NCI-H460 (cell line): Measurements from ENCODE around the gene GPC4. TPM values are rescaled to one million over a fixed set of nuclear protein-coding genes. Genes with fewer than 3 reads are reported as not detected.
"Not testable (repeated sequence)": the region's sequence is repeated elsewhere in the genome, so short reads cannot be mapped to it uniquely, and the experiment has no call there.

ENCODE experiments used
- DNase-seq: peaks from one replicate; pipeline ENCODE4 v3.0.0-alpha.2; 2016; ENCODE audit warnings: low read depth; ENCODE audit errors: extremely low read depth
- total RNA-seq: library from RNA; depleted of rRNA; stranded (reverse); fragments of >200 nt; shearing (Covaris generic); gene quantifications from 2 replicates; pipeline ENCODE4 v1.2.3, GENCODE V29; 2014

Gene GPC4
- total RNA-seq, 1 experiment from 2014 or later, result not detected

DNA sequence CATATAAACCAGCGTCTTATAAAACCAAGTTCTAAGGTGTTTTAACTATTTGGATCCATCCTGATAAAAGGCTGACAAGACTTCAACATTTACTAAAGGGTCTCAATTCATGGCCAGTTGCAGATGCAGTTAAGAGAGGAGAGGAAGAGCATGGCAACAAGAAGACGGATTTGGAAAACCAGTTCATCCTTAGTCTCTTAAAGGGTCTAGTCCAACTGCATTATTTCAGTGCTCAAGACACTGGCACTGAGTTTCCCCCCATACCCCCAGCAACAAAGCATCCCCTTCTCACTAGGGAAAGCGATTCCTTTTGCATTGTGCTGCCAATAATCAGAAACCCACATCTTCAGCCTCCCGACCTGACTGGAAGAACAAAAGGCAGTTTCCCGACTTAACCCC, 106.8 kb downstream of the GPC4 start:
- no peak for DNase-seq

DNA sequence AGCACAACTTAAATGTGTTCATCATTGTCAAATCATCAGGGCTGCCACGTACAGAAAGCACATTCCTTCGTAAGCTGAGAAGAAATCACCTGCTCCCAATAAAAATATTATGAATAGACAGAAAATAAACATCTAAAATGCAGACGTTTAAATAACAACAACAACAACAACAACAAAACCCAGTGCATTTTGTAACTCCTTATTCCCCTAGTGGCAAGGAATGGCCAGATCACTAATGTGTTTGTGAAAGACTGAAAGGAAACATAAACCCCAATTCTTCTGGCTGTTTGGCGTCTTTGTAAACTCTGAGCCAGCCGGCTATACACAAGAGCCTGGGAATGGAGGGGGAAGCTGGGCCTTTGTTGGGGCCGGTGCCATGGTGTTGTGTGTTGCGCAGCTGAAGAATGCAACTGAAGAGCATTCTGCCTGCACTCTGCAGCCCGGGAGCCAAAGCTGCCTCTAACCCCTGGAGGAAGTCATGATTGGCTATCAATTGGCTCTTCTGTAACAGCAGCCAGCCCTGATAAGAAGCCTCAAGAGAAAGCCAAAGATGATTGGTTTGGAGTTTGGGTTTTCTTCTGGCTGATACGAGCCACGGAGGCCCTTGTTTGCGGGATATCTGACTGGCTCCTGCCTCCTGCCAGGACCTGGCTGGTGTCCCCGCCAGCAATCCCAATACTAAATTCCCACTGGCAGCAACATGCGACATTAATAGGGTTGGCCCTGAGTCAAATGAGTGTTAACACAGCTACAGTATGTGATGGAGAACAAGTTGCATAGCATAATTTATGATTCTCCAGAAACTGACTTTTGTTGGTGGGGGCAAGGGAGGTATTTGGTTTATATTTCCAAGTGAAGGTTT, 107.4 kb downstream of the GPC4 start:
- DNase-seq, result no peak

- no peak for DNase-seq
These were observed 108.2 kb downstream of the GPC4 start for GRCh38 chrX:133307094-133307493.

GRCh38 chrX:133306316-133306715, 109.0 kb downstream of the GPC4 start:
- DNase-seq, result no peak

- DNase-seq, result no peak
These were observed 109.9 kb downstream of the GPC4 start for GRCh38 chrX:133305348-133305747.

GRCh38 chrX:133302775-133303445, 112.4 kb downstream of the GPC4 start:
- DNase-seq, result no peak

DNA sequence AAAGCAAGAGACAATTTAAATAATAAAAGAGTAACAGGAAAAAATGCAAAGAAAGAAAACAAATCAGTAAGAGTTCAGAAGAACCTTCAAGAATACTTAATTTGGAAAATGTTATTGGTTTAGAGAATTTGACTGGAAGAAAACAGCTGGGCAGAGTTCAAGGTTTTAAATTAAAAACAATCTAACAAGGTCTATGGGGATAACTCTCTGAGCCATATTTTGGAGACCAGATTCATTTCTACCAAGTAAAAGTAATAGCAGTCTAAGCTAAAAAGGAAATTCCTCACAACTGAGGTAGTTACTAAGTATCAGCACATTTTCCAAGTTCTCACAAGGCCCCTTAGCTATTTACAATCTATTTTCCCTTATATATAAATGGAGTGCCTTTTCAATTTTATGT, 114.7 kb downstream of the GPC4 start:
- DNase-seq, result no peak

DNA sequence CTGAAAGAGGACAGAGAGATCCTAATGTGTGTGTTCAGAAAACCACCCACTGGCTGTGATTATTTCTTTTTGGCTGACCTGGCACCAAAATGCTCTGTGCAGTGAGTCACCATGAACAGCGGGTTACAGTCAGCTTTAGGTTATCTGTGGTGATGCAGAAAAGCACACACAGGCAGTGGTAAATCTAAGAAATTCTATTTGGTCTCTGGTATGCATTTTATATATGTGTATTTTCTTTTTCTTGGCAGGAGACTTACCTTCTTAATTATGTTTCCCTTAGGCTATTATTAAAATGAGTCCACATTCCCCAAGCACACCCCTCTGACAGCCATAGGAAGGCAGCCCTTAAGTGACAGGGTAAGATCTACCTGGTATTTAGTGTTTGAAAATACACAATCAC, 118.0 kb downstream of the GPC4 start:
- no peak for DNase-seq

DNA sequence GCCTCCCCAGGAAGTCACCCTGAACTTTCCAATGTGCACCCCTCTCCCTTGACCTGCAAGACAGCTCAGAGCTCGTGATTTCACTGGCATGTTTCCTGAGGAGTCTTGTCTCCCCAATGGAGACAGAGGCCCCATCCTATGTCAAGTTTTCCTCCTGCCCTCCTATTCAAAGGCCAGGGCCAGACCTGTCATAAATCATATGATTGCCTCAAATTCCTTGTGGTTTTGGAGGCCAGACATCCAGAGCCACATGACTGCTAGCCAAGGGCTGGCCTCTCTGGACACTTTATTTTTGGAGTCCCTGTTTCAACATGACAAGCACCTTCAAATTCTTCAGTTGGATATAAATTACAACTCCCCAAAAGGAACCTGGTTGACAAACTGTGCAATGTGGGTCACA, 121.2 kb downstream of the GPC4 start:
- DNase-seq, result no peak

DNA sequence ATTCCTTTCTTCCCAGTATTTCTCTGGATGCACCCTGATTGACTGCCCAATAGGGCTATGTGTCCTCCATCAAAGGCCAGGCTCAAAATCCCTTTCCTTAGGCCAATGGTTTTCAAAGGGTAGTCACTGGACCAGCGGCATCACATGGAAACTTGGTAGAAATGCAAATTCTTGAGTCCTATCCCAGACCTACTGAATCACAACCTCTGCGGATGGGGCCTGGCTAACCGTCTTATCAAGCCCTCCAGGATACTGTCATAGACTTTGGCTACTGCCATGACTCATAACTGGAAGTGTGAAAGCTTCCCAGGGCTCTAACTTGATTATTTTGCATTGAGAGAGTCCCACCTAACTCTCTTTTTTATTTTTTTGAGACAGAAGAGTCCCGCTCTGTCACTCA, 125.2 kb downstream of the GPC4 start:
- DNase-seq, result no peak

DNA sequence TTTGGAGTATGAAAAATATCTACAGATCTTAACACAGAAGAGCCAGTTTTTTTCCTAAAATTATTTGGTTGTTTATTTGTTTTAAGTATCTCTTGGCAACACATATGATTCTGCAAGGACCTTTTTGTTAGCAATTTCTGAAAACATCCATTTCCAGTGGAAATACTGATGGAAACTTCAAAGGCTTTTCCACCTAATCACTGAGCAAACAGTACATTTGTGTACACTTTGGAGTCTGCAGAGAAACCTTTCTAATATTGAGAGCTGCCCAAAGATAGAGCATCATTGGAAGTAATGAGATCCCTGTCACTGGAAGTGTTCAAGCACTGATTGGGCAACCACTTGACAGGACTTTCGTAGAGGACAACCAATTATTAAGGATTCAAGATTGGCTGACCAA, 127.4 kb downstream of the GPC4 start:
- no peak for DNase-seq

- no peak for DNase-seq
These were observed 129.9 kb downstream of the GPC4 start for GRCh38 chrX:133285341-133285740.

- DNase-seq, result not testable (repeated sequence)
These were observed 136.1 kb downstream of the GPC4 start for GRCh38 chrX:133279112-133279730.

- no peak for DNase-seq
These were observed 142.1 kb downstream of the GPC4 start for GRCh38 chrX:133273180-133273579.

- no peak for DNase-seq
These were observed 146.1 kb downstream of the GPC4 start for GRCh38 chrX:133269168-133269567.

DNA sequence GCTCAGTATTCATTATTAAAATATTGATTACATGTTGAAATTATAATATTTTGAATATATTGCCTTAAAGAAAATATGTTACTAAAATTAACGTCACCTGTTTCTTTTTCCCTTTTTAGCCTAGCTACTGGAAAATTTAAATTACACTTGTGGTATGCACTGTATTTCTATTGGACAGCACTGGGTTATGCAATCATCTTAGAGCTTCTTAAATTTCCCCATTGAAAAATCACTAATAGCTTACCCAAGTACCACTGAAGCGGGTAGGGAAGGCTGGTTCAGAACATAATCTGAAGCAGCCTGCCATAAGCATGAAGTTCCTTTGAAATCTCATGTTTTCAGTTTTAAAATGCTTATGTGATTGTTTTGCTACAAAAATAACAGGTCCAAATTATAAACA, 147.7 kb downstream of the GPC4 start:
- no peak for DNase-seq

DNA sequence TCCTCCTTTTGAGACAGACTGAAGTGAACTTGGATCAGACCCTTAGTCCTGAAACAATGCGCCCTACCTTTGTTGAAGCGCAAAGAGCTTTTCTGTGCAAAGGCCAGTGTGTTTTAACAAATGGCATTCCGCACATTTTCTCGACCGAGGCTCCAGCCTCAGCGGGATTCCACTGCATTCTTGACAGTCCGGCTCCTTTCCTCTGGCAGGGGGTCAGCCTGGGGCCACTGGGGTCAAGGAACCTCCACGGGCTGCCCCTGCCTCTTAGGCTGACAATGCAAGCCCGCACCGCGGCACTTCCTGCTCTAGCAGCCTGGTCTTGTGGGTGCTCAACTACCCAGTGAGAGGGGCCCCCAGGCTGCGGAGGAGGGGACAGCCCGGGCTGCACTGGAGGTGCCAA, 150.0 kb downstream of the GPC4 start:
- no peak for DNase-seq

- DNase-seq, result no peak
These were observed 156.8 kb downstream of the GPC4 start for GRCh38 chrX:133258481-133258880.

DNA sequence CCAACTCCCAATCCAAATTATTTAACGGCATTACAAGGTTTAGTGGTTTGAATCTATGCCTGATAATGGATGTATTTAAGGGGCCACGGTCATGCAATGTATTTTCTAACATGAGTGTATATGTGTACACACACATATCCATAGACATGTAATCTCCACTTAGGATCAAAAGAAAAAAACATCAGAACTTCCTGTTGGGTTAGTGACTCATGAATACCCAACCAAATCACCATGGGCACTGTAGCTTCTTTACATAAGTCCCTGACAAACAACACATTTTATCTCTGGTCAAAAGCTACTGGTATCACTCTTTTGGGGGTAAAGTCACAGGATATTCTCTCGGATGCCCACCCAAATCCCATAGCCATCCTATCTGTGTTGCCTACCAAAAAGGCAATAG, 160.6 kb downstream of the GPC4 start:
- DNase-seq, result no peak

GRCh38 chrX:133251204-133251603, 164.1 kb downstream of the GPC4 start:
- no peak for DNase-seq

GRCh38 chrX:133250184-133251100, 164.8 kb downstream of the GPC4 start:
- DNase-seq, result no peak
